ENCODE data around the gene KLF13.
"Not testable (repeated sequence)": the region's sequence is repeated elsewhere in the genome, so short reads cannot be mapped to it uniquely, and the experiment has no call there.

Gene KLF13

GRCh38 chr15:31349233-31350141 lies 22.9 kb downstream of the KLF13 start:
- no peak for ATAC-seq (replicated peaks; ENCODE audit: extremely low read depth, poor library complexity, severe bottlenecking)
- H3K4me1 Mint-ChIP-seq = peaks cover 95% of the 10 kb centered on the region
- H3K36me3 Mint-ChIP-seq (ENCODE audit: insufficient read depth) = peaks cover 71% of the 10 kb centered on the region
- H3K27ac Mint-ChIP-seq (ENCODE audit: low read depth) = peak overlapping the region; percentile 89
- peak overlapping the region; percentile 81 for H3K4me3 Mint-ChIP-seq
- H3K27me3 Mint-ChIP-seq = no peaks in the 10 kb centered on the region
- H3K9me3 Mint-ChIP-seq = no peaks in the 10 kb centered on the region
- DNase-seq (ENCODE audit: low spot score in 2 of 2) = no peak

DNA sequence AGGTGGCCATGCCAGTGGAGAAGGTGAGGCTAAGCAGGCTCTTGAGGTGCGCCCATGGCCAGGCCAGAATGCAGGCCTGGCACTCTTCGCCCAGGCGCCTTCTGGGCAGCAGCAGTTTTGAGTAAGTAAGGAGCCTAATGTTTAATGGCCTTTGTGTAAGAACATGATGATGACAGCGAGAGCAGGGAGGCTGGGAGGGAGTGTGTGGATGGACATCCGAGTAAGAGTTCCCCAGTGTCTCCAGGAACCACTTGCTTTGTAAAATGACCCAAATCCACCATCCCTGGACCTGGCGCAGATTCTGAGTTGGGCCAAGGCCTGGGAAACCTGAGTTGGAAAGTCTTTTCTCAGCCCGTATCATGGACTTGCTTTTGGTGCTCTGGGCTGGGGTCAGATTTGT lies 24.1 kb downstream of the KLF13 start:
- peaks cover 75% of the 10 kb centered on the region for H3K36me3 Mint-ChIP-seq (ENCODE audit: insufficient read depth)
- peak overlapping the region; percentile 89 for H3K27ac Mint-ChIP-seq (ENCODE audit: low read depth)

DNA sequence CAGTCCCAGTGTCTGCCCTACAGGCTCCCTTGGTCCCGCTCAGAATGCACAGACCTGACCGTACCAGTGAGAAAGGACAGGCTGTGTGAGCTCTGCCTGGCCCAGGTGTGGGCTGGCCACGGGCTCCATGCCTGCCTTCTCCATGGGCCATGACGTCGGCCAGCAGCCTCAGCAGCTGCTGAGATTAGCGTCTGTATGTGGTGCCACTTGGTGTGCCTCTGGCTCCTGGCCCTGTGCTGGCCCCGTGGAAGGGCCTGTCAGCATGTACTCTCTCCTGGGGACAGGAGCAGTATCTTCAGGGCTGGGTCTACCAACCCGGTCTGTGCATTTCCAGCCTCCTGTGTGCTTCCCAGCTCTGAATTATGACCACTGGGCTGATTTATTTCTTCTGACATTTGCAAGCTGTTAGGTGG lies 25.7 kb downstream of the KLF13 start:
- DNase-seq (ENCODE audit: low spot score in 2 of 2) = no peak
- H3K27me3 Mint-ChIP-seq = no peaks in the 10 kb centered on the region
- peak overlapping the region; percentile 89 for H3K27ac Mint-ChIP-seq (ENCODE audit: low read depth)
- ATAC-seq (replicated peaks; ENCODE audit: extremely low read depth, poor library complexity, severe bottlenecking) = no peak
- peak overlapping the region; percentile 81 for H3K4me3 Mint-ChIP-seq
- H3K9me3 Mint-ChIP-seq = no peaks in the 10 kb centered on the region
- peaks cover 95% of the 10 kb centered on the region for H3K4me1 Mint-ChIP-seq
- H3K36me3 Mint-ChIP-seq (ENCODE audit: insufficient read depth) = peaks cover 69% of the 10 kb centered on the region

More for the DNA sequence above, 24.1 kb downstream of the KLF13 start:
- Mint-ChIP-seq H3K9me3 (no peaks in the 10 kb centered on the region), H3K27me3 (no peaks in the 10 kb centered on the region), H3K4me3 (peak overlapping the region; percentile 81), H3K4me1 (peaks cover 95% of the 10 kb centered on the region)
- DNase-seq (ENCODE audit: low spot score in 2 of 2) (no peak), ATAC-seq (replicated peaks; ENCODE audit: extremely low read depth, poor library complexity, severe bottlenecking) (no peak)

DNA sequence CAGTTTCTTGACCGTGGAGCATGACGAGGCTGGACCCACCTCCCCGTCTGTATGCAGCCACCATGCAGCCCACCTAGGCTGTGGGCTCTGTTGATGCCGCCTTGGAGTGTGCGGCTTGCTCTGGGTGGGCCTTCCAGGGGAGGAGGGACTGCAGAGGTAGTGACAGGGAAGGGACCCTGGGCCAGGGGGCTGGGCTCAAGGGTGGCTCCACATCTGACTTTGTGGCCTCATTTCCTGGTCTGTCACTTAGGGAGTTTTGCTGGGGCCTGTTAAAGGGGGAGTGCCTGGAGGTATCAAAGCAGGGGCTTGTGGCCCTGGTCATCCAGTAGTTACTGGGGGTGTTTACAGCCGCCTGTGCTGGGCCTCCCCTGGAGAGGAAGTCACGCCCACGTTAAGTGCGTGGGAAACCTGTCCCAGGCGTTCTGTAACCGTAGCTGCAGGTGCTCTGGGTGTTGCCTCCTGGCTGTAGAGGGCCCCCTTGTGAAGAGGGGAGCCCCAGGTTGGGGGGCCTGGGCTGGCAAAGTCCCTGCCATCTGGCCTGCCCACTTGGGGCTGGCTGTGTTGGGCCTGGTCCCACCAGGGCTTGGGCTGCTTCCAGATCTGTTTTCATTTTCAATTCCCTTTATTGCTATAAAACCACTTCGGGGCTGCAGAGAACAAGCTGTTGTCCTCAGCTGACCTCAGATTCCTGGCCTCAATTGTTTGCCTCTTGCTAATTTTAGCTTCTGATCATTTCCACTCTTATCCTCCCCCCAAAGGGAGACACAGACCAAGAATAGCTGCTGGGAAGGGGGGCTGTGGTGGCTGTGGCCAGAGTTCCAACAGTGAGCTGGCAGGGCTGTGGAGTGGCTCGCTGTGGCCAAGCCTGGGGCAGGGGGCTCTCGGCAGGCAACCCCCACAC lies 26.5 kb downstream of the KLF13 start:
- Mint-ChIP-seq H3K9me3 (no peaks in the 10 kb centered on the region), H3K27ac (ENCODE audit: low read depth) (peak overlapping the region; percentile 89), H3K4me3 (peak overlapping the region; percentile 81), H3K36me3 (ENCODE audit: insufficient read depth) (peaks cover 69% of the 10 kb centered on the region), H3K4me1 (peaks cover 95% of the 10 kb centered on the region), H3K27me3 (no peaks in the 10 kb centered on the region)
- ATAC-seq (replicated peaks; ENCODE audit: extremely low read depth, poor library complexity, severe bottlenecking) (peak; percentile 67), DNase-seq (ENCODE audit: low spot score in 2 of 2) (peak in 1 of 2 donors; percentile 42)

DNA sequence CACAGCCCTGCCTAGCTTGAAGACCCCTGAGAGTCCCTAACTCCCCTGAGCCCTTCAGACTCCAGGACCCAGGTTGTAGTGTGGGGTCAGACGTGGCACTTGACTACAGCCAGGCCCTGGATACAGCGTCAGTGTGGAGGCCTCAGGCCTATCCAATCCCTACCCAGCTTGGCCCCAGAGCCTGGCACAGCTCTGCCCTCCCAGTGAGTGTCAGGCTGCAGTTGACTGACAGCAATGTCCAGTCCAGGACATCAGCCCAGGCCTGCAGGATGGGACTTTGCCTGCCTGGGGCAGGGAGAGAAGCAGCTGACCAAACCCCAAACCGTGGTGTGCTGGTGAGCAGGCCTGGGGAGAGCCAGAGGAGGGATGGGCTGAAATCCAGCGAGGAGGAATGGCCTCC lies 27.3 kb downstream of the KLF13 start:
- H3K4me3 Mint-ChIP-seq = peak overlapping the region; percentile 81
- ATAC-seq (replicated peaks; ENCODE audit: extremely low read depth, poor library complexity, severe bottlenecking) (no peak), DNase-seq (ENCODE audit: low spot score in 2 of 2) (no peak)
- peaks cover 67% of the 10 kb centered on the region for H3K36me3 Mint-ChIP-seq (ENCODE audit: insufficient read depth)
- H3K27me3 Mint-ChIP-seq = no peaks in the 10 kb centered on the region
- peaks cover 98% of the 10 kb centered on the region for H3K4me1 Mint-ChIP-seq
- H3K27ac Mint-ChIP-seq (ENCODE audit: low read depth) = peak overlapping the region; percentile 89
- no peaks in the 10 kb centered on the region for H3K9me3 Mint-ChIP-seq

DNA sequence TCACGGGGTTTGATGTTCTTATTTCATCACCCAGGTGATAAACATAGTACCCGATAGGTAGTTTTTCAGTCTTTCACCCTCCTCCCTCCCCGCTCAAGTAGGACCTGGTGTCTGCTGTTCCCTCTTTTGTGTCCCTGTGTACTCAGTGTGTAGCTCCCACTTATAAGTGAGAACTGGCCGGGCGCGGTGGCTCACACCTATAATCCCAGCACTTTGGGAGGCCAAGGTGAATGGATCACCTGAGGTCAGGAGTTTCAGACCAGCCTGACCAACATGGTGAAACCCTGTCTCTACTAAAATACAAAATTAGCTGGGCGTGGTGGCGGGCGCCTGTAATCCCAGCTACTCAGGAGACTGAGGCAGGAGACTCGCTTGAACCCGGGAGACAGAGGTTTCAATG lies 29.5 kb downstream of the KLF13 start:
- H3K4me3 Mint-ChIP-seq = peak overlapping the region; percentile 81

GRCh38 chr15:31357148-31357547 lies 30.5 kb downstream of the KLF13 start:
- Mint-ChIP-seq H3K27ac (ENCODE audit: low read depth) (peak overlapping the region; percentile 95), H3K9me3 (no peaks in the 10 kb centered on the region), H3K27me3 (no peaks in the 10 kb centered on the region), H3K36me3 (ENCODE audit: insufficient read depth) (peaks cover 61% of the 10 kb centered on the region), H3K4me1 (peaks cover 99% of the 10 kb centered on the region), H3K4me3 (peak overlapping the region; percentile 81)
- ATAC-seq (replicated peaks; ENCODE audit: extremely low read depth, poor library complexity, severe bottlenecking) = no peak
- DNase-seq (ENCODE audit: low spot score in 2 of 2) = no peak

More for the DNA sequence above, 29.5 kb downstream of the KLF13 start:
- Mint-ChIP-seq H3K27ac (ENCODE audit: low read depth) (peak overlapping the region; percentile 95), H3K36me3 (ENCODE audit: insufficient read depth) (peaks cover 63% of the 10 kb centered on the region), H3K4me1 (peaks cover 99% of the 10 kb centered on the region)
- not testable (repeated sequence) for DNase-seq (ENCODE audit: low spot score in 2 of 2); H3K27me3 Mint-ChIP-seq; ATAC-seq (replicated peaks; ENCODE audit: extremely low read depth, poor library complexity, severe bottlenecking); H3K9me3 Mint-ChIP-seq

GRCh38 chr15:31358163-31358562 lies 31.5 kb downstream of the KLF13 start:
- no peaks in the 10 kb centered on the region for H3K9me3 Mint-ChIP-seq
- peak overlapping the region; percentile 95 for H3K27ac Mint-ChIP-seq (ENCODE audit: low read depth)
- H3K36me3 Mint-ChIP-seq (ENCODE audit: insufficient read depth) = peaks cover 59% of the 10 kb centered on the region
- peak overlapping the region; percentile 81 for H3K4me3 Mint-ChIP-seq
- no peaks in the 10 kb centered on the region for H3K27me3 Mint-ChIP-seq
- DNase-seq (ENCODE audit: low spot score in 2 of 2) (no peak), ATAC-seq (replicated peaks; ENCODE audit: extremely low read depth, poor library complexity, severe bottlenecking) (no peak)
- peaks cover 99% of the 10 kb centered on the region for H3K4me1 Mint-ChIP-seq

- H3K4me1 Mint-ChIP-seq = peaks cover 99% of the 10 kb centered on the region
- peak overlapping the region; percentile 95 for H3K27ac Mint-ChIP-seq (ENCODE audit: low read depth)
- no peaks in the 10 kb centered on the region for H3K27me3 Mint-ChIP-seq
- no peak for DNase-seq (ENCODE audit: low spot score in 2 of 2)
- H3K4me3 Mint-ChIP-seq = peak overlapping the region; percentile 81
- H3K36me3 Mint-ChIP-seq (ENCODE audit: insufficient read depth) = peaks cover 56% of the 10 kb centered on the region
- H3K9me3 Mint-ChIP-seq = no peaks in the 10 kb centered on the region
- ATAC-seq (replicated peaks; ENCODE audit: extremely low read depth, poor library complexity, severe bottlenecking) = no peak
Measured at GRCh38 chr15:31358957-31359701, 32.5 kb downstream of the KLF13 start.

DNA sequence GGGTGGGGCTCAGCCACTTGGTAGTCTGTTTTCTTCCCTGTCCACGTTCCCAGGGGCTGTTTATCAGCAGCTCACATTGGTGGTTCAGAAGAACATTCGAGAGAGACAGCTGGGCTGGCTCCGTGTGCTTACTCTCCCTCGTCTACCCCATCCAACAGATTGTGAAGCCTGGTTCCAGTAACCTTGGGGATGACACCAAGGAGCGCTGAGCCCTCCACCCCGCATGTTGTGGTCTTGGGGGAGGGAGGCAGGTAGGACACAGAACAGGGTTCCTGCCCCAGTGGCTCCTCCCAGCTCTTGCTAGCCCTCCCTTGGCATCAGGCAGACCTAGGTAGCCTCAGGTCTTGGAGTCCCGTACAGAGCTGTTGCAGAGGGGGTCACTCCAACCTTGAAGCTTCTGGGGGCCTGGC lies 33.1 kb downstream of the KLF13 start:
- Mint-ChIP-seq H3K36me3 (ENCODE audit: insufficient read depth) (peaks cover 54% of the 10 kb centered on the region), H3K4me1 (peaks cover 99% of the 10 kb centered on the region), H3K27me3 (no peaks in the 10 kb centered on the region), H3K27ac (ENCODE audit: low read depth) (peak overlapping the region; percentile 95), H3K4me3 (peak overlapping the region; percentile 81), H3K9me3 (no peaks in the 10 kb centered on the region)
- no peak for DNase-seq (ENCODE audit: low spot score in 2 of 2)
- ATAC-seq (replicated peaks; ENCODE audit: extremely low read depth, poor library complexity, severe bottlenecking) = no peak

GRCh38 chr15:31360158-31360561 lies 33.5 kb downstream of the KLF13 start:
- Mint-ChIP-seq H3K27me3 (no peaks in the 10 kb centered on the region), H3K4me3 (peak overlapping the region; percentile 81), H3K4me1 (peaks cover 99% of the 10 kb centered on the region), H3K9me3 (no peaks in the 10 kb centered on the region), H3K36me3 (ENCODE audit: insufficient read depth) (peaks cover 52% of the 10 kb centered on the region), H3K27ac (ENCODE audit: low read depth) (peak overlapping the region; percentile 95)
- no peak for DNase-seq (ENCODE audit: low spot score in 2 of 2)
- no peak for ATAC-seq (replicated peaks; ENCODE audit: extremely low read depth, poor library complexity, severe bottlenecking)
